Measurements from ENCODE around the gene ZNF518B. TPM values are rescaled to one million over a fixed set of nuclear protein-coding genes. Genes with fewer than 3 reads are reported as not detected.

The ZNF518B gene
- total RNA-seq, 1 experiment from 2014 or later, result 11.5 TPM

DNA sequence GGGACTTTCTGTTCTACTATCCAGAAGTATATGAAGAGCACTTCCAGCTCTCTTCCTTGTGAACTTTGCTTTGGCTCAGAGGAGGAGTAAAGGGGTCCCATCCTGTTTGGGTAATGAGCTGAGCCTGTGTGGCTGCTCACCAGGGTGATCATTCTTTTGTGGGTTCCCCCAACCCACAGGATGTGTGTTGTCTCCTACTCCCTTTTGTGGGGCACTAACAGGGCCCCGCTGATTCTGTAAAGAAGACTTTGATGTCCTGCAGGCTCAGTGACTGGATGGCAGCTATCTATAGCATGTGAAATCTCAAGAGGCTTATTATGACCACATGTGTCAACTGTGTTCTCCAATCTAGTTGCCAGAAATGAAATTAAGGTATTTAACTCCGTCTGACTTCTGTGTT lies 40.8 kb downstream of the ZNF518B start:
- no peak overlapping the region for H4K8ac ChIP-seq (replicated peaks; ENCODE audit: insufficient read length, low read depth, low read length)
- no peak overlapping the region for H2BK120ac ChIP-seq (ENCODE audit: low read depth, low read length, poor library complexity, severe bottlenecking)
- H2BK15ac ChIP-seq (ENCODE audit: low read depth, low read length), result no peak overlapping the region
- no peaks in the 10 kb centered on the region for H3K27me3 ChIP-seq (ENCODE audit: insufficient read depth, low read length)
- H3K79me2 ChIP-seq (ENCODE audit: insufficient read depth, low read length), result no peaks in the 10 kb centered on the region
- H4K91ac ChIP-seq (ENCODE audit: insufficient read length, low read depth, low read length), result no peak overlapping the region
- no peak overlapping the region for H4K5ac ChIP-seq (ENCODE audit: insufficient read length, low read depth, low read length)
- H3K4me1 ChIP-seq (ENCODE audit: insufficient read depth, low read length), result no peaks in the 10 kb centered on the region
- H3K4ac ChIP-seq (ENCODE audit: low read depth, low read length), result no peak overlapping the region
- no peak overlapping the region for H3K18ac ChIP-seq (ENCODE audit: insufficient read length, low read depth, low read length)
- H2BK12ac ChIP-seq (ENCODE audit: insufficient read length, low read depth, low read length), result no peak overlapping the region
- H3K27ac ChIP-seq (ENCODE audit: insufficient read length, low read depth, low read length), result no peak overlapping the region
- H3K9me3 ChIP-seq (ENCODE audit: control insufficient read depth, low read depth, low read length), result no peaks in the 10 kb centered on the region
- no peak overlapping the region for H2BK20ac ChIP-seq (ENCODE audit: low read depth, low read length, poor library complexity, severe bottlenecking)
- TF ChIP-seq, protein P1, sequence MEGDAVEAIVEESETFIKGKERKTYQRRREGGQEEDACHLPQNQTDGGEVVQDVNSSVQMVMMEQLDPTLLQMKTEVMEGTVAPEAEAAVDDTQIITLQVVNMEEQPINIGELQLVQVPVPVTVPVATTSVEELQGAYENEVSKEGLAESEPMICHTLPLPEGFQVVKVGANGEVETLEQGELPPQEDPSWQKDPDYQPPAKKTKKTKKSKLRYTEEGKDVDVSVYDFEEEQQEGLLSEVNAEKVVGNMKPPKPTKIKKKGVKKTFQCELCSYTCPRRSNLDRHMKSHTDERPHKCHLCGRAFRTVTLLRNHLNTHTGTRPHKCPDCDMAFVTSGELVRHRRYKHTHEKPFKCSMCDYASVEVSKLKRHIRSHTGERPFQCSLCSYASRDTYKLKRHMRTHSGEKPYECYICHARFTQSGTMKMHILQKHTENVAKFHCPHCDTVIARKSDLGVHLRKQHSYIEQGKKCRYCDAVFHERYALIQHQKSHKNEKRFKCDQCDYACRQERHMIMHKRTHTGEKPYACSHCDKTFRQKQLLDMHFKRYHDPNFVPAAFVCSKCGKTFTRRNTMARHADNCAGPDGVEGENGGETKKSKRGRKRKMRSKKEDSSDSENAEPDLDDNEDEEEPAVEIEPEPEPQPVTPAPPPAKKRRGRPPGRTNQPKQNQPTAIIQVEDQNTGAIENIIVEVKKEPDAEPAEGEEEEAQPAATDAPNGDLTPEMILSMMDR (conservative IDR thresholded peaks at IDR 0.05), result no peak
- H3K4me2 ChIP-seq (ENCODE audit: insufficient read depth, insufficient read length, low read length), result no peak overlapping the region
- Mint-ChIP-seq H3K4me1 (no peaks in the 10 kb centered on the region), H3K36me3 (ENCODE audit: insufficient read depth in 1 of 3, low read depth in 3 of 3) (peaks cover 3 to 8% (median 7%) of the 10 kb centered on the region in 3 experiments; a peak in 5 of 7 replicates), H3K4me3 (no peak overlapping the region), H3K27ac (no peak overlapping the region), H3K9me3 (peaks cover 4 to 13% of the 10 kb centered on the region in 2 experiments), H3K27me3 (ENCODE audit: low read depth) (no peaks in the 10 kb centered on the region)
- H3T11ph ChIP-seq (ENCODE audit: low read length), result no peak overlapping the region
- H2AK5ac ChIP-seq (ENCODE audit: insufficient read length, low read length), result no peak overlapping the region
- no peaks in the 10 kb centered on the region for H4K20me1 ChIP-seq (ENCODE audit: control insufficient read depth, insufficient read depth, insufficient read length)
- H3K56ac ChIP-seq (ENCODE audit: insufficient read length, low read depth, low read length), result no peak overlapping the region
- no peak for DNase-seq
- no peak overlapping the region for H3K9ac ChIP-seq (ENCODE audit: extremely low read depth, insufficient read length, low read length)
- H3K14ac ChIP-seq (ENCODE audit: insufficient read depth, low read length), result no peak overlapping the region; the same call in 1 of the 2 replicates
- no peaks in the 10 kb centered on the region for H3K79me1 ChIP-seq (ENCODE audit: insufficient read depth, low read depth, low read length, poor library complexity, severe bottlenecking)
- no CpG with 5 or more reads among the region's 2 CpGs for WGBS (ENCODE audit: extremely low coverage, insufficient read length, low lambda C conversion rate)
- no peaks in the 10 kb centered on the region for H3K23me2 ChIP-seq (ENCODE audit: insufficient read length, low read depth, low read length, poor library complexity, severe bottlenecking)
- no peak overlapping the region for H2AFZ ChIP-seq (ENCODE audit: low read length)
- H2BK5ac ChIP-seq (ENCODE audit: insufficient read length, low read length), result no peak overlapping the region
- no peak overlapping the region for H3K23ac ChIP-seq (ENCODE audit: insufficient read length, low read depth, low read length)

Measured in H9 (cell line).